ENCODE results near the gene NPIPB8.
"Not testable (repeated sequence)": the region's sequence is repeated elsewhere in the genome, so short reads cannot be mapped to it uniquely, and the experiment has no call there.

GRCh38 chr16:28704246-28704645, 66.4 kb downstream of the NPIPB8 start:
- not testable (repeated sequence) for TF ChIP-seq YY1 (IDR thresholded peaks at IDR 0.05; ENCODE audit: insufficient read depth, insufficient read length); ZNF274 (IDR thresholded peaks at IDR 0.05; ENCODE audit: low read depth, low read length)

All from NT2/D1 (cell line).